Fibroblast of the aortic adventitia (primary cell): Measurements from ENCODE around the gene SARS1. TPM values are rescaled to one million over a fixed set of nuclear protein-coding genes. Genes with fewer than 3 reads are reported as not detected.

ENCODE experiments used
- DNase-seq: peaks from one replicate; pipeline ENCODE4 v3.0.0-alpha.2; 2010; ENCODE audit warnings: low read depth
- H3K4me3 ChIP-seq: 2 replicates; pipeline ENCODE4 v1.5.1; 2011; ENCODE audit warnings: low read depth, mild to moderate bottlenecking, control low read depth, low read length, moderate library complexity
- CTCF ChIP-seq: IDR thresholded peaks from 2 replicates; pipeline ENCODE4 v1.5.1; 2011; ENCODE audit warnings: mild to moderate bottlenecking, low read length, control low read depth, inconsistent platforms; ENCODE audit not compliant: insufficient read depth
- total RNA-seq: library from RNA; depleted of rRNA; stranded (reverse); fragments of >200 nt; gene quantifications from 2 replicates; pipeline ENCODE4 v1.2.3, GENCODE V29; 2012; ENCODE audit warnings: low replicate concordance

The SARS1 gene
- total RNA-seq, 1 donor: 321 TPM

- no peak for TF ChIP-seq CTCF
- DNase-seq: no peak
- no peak overlapping the region for H3K4me3 ChIP-seq
These were observed 57.7 kb downstream of the SARS1 start for GRCh38 chr1:109271458-109271857.

GRCh38 chr1:109272021-109272799 lies 58.5 kb downstream of the SARS1 start:
- no peak for TF ChIP-seq CTCF
- DNase-seq: no peak
- H3K4me3 ChIP-seq: no peak overlapping the region

GRCh38 chr1:109272831-109273547 lies 59.3 kb downstream of the SARS1 start:
- no peak overlapping the region for H3K4me3 ChIP-seq
- no peak for DNase-seq
- no peak for TF ChIP-seq CTCF

- no peak for DNase-seq
- TF ChIP-seq CTCF: no peak
- H3K4me3 ChIP-seq: no peak overlapping the region
These were observed 60.0 kb downstream of the SARS1 start for GRCh38 chr1:109273570-109274288.

- no peak for DNase-seq
- no peak for TF ChIP-seq CTCF
These were observed 61.1 kb downstream of the SARS1 start for GRCh38 chr1:109274533-109275476.

More at GRCh38 chr1:109274533-109275476, 61.1 kb downstream of the SARS1 start:
- H3K4me3 ChIP-seq: no peak overlapping the region
